GM13976 (cell line): Measurements from ENCODE around the gene FBXW11.
"Not testable (repeated sequence)": the region's sequence is repeated elsewhere in the genome, so short reads cannot be mapped to it uniquely, and the experiment has no call there.

ENCODE experiments used
- DNase-seq: peaks from one replicate; pipeline ENCODE4 v3.0.0; 2012; ENCODE audit warnings: low spot score
- CTCF ChIP-seq: IDR thresholded peaks from 2 replicates; pipeline ENCODE4 v1.5.1; 2012; ENCODE audit warnings: borderline replicate concordance, mild to moderate bottlenecking; ENCODE audit not compliant: insufficient read depth; ENCODE audit errors: extremely low read depth, missing control alignments, control extremely low read depth
- in situ Hi-C: fragments of 300-500 bp; cut with MboI; formaldehyde crosslinking; loops from one replicate; pipeline ENCODE4 v1.12.0; 2022; ENCODE audit warnings: low sequenced_read_pairs, mixed read lengths, inconsistent platforms; ENCODE audit not compliant: unreplicated experiment

Gene FBXW11

GRCh38 chr5:171926311-171926710 lies 80.1 kb downstream of the FBXW11 start:
- in situ Hi-C loops: no loop called here
- no peak for TF ChIP-seq CTCF
- no peak for DNase-seq

- in situ Hi-C loops: no loop called here
Measured at GRCh38 chr5:171924493-171925122, 81.8 kb downstream of the FBXW11 start.

GRCh38 chr5:171920765-171921391 lies 85.6 kb downstream of the FBXW11 start:
- no peak for TF ChIP-seq CTCF
- no peak for DNase-seq
- in situ Hi-C loops: no loop called here

More at GRCh38 chr5:171924493-171925122, 81.8 kb downstream of the FBXW11 start:
- TF ChIP-seq CTCF: no peak
- no peak for DNase-seq

GRCh38 chr5:171915700-171916099 lies 90.7 kb downstream of the FBXW11 start:
- in situ Hi-C loops: loop anchor here (10.0 kb wide), 1 partner anchor 129 kb away; no protein-coding TSS in a partner anchor
- not testable (repeated sequence) for DNase-seq

GRCh38 chr5:171914726-171915338 lies 91.6 kb downstream of the FBXW11 start:
- DNase-seq: no peak
- in situ Hi-C loops: loop anchor here (10.0 kb wide), 1 partner anchor 130 kb away; no protein-coding TSS in a partner anchor
- no peak for TF ChIP-seq CTCF

GRCh38 chr5:171913987-171914273 lies 92.5 kb downstream of the FBXW11 start:
- DNase-seq: no peak
- in situ Hi-C loops: loop anchor here (10.0 kb wide), 1 partner anchor 131 kb away; no protein-coding TSS in a partner anchor
- no peak for TF ChIP-seq CTCF

- no peak for TF ChIP-seq CTCF
- no peak for DNase-seq
- in situ Hi-C loops: loop anchor here (10.0 kb wide), 1 partner anchor 134 kb away; no protein-coding TSS in a partner anchor
Measured at GRCh38 chr5:171911152-171911551, 95.3 kb downstream of the FBXW11 start.
